ENCODE data around the gene ITPR3.

DNA sequence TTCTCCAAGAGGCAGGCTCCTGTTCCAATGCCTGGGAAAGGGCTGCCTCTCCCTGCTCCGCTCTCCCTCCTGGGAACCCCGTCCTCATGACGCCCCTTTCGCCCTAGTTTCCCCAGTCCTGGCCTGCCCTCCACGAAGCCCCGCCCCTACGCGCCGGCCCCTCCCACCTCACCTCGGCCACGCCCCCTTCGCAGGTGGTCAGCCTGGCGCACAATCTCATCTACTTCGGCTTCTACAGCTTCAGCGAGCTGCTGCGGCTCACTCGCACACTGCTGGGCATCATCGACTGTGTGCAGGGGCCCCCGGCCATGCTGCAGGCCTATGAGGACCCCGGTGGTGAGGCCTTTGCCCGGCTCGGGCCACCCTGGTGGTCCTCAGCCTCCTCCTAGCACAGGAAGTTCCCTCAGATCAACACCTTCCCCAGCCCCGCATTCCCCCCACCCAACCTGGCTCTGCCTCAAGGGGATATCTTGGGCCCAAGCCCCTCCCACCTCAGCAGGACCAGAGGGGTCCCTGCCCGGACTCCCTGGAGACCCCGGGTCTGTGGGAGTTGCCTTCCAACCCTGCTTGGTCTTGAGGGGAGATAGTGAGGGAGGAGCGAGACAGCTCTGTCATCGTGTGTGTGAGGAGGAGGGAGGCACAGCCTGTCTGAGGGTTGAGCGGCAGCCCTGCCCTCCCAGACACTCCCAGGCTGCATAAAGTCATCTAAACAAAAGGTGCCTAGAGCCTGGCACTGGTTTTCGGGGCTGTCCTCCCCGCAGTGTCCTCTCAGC is 50.0 kb downstream of the ITPR3 start:
- no peak for TF ChIP-seq POLR2A (IDR thresholded peaks at IDR 0.05)
- TF ChIP-seq, protein P1, sequence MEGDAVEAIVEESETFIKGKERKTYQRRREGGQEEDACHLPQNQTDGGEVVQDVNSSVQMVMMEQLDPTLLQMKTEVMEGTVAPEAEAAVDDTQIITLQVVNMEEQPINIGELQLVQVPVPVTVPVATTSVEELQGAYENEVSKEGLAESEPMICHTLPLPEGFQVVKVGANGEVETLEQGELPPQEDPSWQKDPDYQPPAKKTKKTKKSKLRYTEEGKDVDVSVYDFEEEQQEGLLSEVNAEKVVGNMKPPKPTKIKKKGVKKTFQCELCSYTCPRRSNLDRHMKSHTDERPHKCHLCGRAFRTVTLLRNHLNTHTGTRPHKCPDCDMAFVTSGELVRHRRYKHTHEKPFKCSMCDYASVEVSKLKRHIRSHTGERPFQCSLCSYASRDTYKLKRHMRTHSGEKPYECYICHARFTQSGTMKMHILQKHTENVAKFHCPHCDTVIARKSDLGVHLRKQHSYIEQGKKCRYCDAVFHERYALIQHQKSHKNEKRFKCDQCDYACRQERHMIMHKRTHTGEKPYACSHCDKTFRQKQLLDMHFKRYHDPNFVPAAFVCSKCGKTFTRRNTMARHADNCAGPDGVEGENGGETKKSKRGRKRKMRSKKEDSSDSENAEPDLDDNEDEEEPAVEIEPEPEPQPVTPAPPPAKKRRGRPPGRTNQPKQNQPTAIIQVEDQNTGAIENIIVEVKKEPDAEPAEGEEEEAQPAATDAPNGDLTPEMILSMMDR (IDR thresholded peaks at IDR 0.05) = no peak

Data from sigmoid colon (tissue), 3 donors.